Endothelial cell of umbilical vein (primary cell): ENCODE measurements around the gene SLC30A2.

Experiments used
- CTCF ChIP-seq, 2 donors: IDR thresholded peaks; 1 replicate in 1 of 2; 2 replicates in 1 of 2; pipeline ENCODE4 v1.5.1; 2011; ENCODE audit warnings: low read length in 2 of 2, mild to moderate bottlenecking in 2 of 2, moderate library complexity in 2 of 2, control low read depth in 1 of 2, inconsistent platforms in 1 of 2, low read depth in 1 of 2; ENCODE audit not compliant: insufficient read depth in 1 of 2; ENCODE audit errors: extremely low read depth in 1 of 2
- EZH2 ChIP-seq: IDR thresholded peaks from 2 replicates; pipeline ENCODE4 v1.6.1; 2012; ENCODE audit warnings: borderline replicate concordance, low read depth, mild to moderate bottlenecking, moderate library complexity, low read length, inconsistent platforms; ENCODE audit not compliant: severe bottlenecking
- FOS ChIP-seq: IDR thresholded peaks from 2 replicates; pipeline ENCODE4 v1.6.1; 2011; ENCODE audit warnings: mild to moderate bottlenecking, low read length, moderate library complexity, borderline replicate concordance; ENCODE audit not compliant: insufficient read depth
- JUN ChIP-seq: IDR thresholded peaks from 2 replicates; pipeline ENCODE4 v1.6.1; 2011; ENCODE audit warnings: borderline replicate concordance, low read depth; ENCODE audit not compliant: insufficient read length, insufficient read depth
- MYC ChIP-seq: IDR thresholded peaks from one replicate; pipeline ENCODE4 v1.6.1; 2011; ENCODE audit warnings: mild to moderate bottlenecking, low read depth, low read length
- POLR2A ChIP-seq: IDR thresholded peaks from 2 replicates; pipeline ENCODE4 v1.6.1; 2012; ENCODE audit warnings: low read depth, mild to moderate bottlenecking, control low read depth, low read length

GRCh38 chr1:26021647-26022403 is 24.1 kb downstream of the SLC30A2 start, which contains the start of gene EXTL1:
- TF ChIP-seq CTCF (IDR thresholded peaks at IDR 0.05; ENCODE audit: extremely low read depth in 1 of 2, insufficient read depth in 1 of 2, low read depth in 1 of 2, low read length in 2 of 2), result no peak
- no peak for TF ChIP-seq POLR2A
- no peak for TF ChIP-seq FOS
- no peak for TF ChIP-seq EZH2
- no peak for TF ChIP-seq MYC
- TF ChIP-seq JUN, result no peak
